ENCODE measurements around the gene DIP2B. TPM values are rescaled to one million over a fixed set of nuclear protein-coding genes. Genes with fewer than 3 reads are reported as not detected.

Gene DIP2B
- total RNA-seq, 2 experiments from 2014 or later, result 29.5 to 30.0 TPM

DNA sequence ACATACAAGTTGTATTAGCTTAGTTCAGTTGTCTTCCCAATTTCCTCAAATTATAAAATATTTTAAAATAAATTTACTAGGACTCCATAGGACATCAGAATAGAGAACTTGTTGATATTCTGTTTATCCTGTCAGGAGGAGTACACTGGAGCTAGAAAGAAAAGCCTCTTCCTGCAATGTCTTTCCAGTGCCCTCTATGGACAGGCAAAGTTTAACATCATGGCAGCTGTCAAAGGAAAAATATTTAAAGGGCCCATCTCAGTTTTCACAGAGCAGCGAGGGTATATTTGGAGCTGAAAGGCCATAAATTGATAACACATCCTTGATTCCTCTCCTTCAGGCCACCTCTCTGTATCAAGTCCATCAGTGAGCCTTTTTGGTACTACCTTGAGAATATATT is 19.0 kb downstream of the DIP2B start:
- TF ChIP-seq, protein P1, sequence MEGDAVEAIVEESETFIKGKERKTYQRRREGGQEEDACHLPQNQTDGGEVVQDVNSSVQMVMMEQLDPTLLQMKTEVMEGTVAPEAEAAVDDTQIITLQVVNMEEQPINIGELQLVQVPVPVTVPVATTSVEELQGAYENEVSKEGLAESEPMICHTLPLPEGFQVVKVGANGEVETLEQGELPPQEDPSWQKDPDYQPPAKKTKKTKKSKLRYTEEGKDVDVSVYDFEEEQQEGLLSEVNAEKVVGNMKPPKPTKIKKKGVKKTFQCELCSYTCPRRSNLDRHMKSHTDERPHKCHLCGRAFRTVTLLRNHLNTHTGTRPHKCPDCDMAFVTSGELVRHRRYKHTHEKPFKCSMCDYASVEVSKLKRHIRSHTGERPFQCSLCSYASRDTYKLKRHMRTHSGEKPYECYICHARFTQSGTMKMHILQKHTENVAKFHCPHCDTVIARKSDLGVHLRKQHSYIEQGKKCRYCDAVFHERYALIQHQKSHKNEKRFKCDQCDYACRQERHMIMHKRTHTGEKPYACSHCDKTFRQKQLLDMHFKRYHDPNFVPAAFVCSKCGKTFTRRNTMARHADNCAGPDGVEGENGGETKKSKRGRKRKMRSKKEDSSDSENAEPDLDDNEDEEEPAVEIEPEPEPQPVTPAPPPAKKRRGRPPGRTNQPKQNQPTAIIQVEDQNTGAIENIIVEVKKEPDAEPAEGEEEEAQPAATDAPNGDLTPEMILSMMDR (IDR thresholded peaks at IDR 0.05), result no peak
- H3K4me3 ChIP-seq (ENCODE audit: low read length), result no peak overlapping the region
- no peaks in the 10 kb centered on the region for H3K27me3 ChIP-seq (ENCODE audit: control insufficient read depth in 1 of 2, insufficient read depth in 2 of 2, low read length in 2 of 2)
- H3K4me1 ChIP-seq (ENCODE audit: insufficient read depth, low read length), result peaks cover 31% of the 10 kb centered on the region
- Mint-ChIP-seq H3K36me3 (ENCODE audit: low read depth) (peaks cover 24% of the 10 kb centered on the region), H3K27ac (peak overlapping the region; percentile 51), H3K4me1 (ENCODE audit: low read depth) (peaks cover 46% of the 10 kb centered on the region), H3K9me3 (no peaks in the 10 kb centered on the region), H3K4me3 (no peak overlapping the region), H3K27me3 (no peaks in the 10 kb centered on the region)
- no peak overlapping the region for H3K27ac ChIP-seq (ENCODE audit: low read depth in 1 of 2, low read length in 2 of 2)
- DNase-seq (no peak), ATAC-seq (ENCODE audit: poor library complexity) (no peak)
- ChIA-PET CTCF (interaction anchor here (0.7 to 1.0 kb wide), 2 partner anchors 9 to 19 kb away, joined by 3 read pairs; partner anchors contain the start of gene DIP2B), POLR2A (interaction anchor here (0.5 kb wide), 1 partner anchor 14 kb away, joined by 3 read pairs; no protein-coding TSS in a partner anchor)
- intact Hi-C loops (cut with DNase I, micrococcal nuclease), result no loop called here
- H3K9me3 ChIP-seq (ENCODE audit: control insufficient read depth in 1 of 2, insufficient read depth in 1 of 2, low read length in 2 of 2), result no peaks in the 10 kb centered on the region
- H3K36me3 ChIP-seq (ENCODE audit: insufficient read depth, low read length), result no peaks in the 10 kb centered on the region

DNA sequence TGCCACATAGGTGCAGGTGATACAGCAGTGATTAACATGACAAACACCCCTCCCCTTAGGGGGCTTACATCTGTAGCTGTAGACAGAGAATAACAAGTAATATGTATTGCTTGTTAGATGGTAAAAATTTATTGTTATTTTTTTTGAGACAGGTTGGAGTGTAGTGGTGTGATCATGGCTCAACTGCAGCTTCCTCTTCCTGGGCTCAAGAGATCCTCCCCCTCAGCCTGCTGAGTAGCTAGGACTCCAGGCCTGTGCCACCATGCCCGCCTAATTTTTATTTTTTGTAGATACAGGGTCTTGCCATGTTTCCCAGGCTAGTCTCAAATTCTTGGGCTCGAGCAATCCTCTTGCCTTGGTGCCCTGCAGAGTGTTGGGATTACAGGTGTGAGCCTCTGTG is 19.8 kb downstream of the DIP2B start:
- Histone ChIP-seq H3K27me3 (ENCODE audit: control insufficient read depth in 1 of 2, insufficient read depth in 2 of 2, low read length in 2 of 2) (no peaks in the 10 kb centered on the region), H3K27ac (ENCODE audit: low read depth in 1 of 2, low read length in 2 of 2) (no peak overlapping the region), H3K9me3 (ENCODE audit: control insufficient read depth in 1 of 2, insufficient read depth in 1 of 2, low read length in 2 of 2) (no peaks in the 10 kb centered on the region), H3K4me3 (ENCODE audit: low read length) (no peak overlapping the region), H3K4me1 (ENCODE audit: insufficient read depth, low read length) (peaks cover 31% of the 10 kb centered on the region), H3K36me3 (ENCODE audit: insufficient read depth, low read length) (no peaks in the 10 kb centered on the region)
- Mint-ChIP-seq H3K36me3 (ENCODE audit: low read depth) (peaks cover 31% of the 10 kb centered on the region), H3K4me1 (ENCODE audit: low read depth) (peaks cover 54% of the 10 kb centered on the region), H3K9me3 (no peaks in the 10 kb centered on the region), H3K4me3 (no peak overlapping the region), H3K27me3 (no peaks in the 10 kb centered on the region), H3K27ac (peak overlapping the region; percentile 51)
- no peak for DNase-seq
- intact Hi-C loops (cut with DNase I, micrococcal nuclease), result no loop called here
- TF ChIP-seq, protein P1 (IDR thresholded peaks at IDR 0.05), result no peak
- CTCF ChIA-PET, result interaction anchor here (0.7 kb wide), 1 partner anchor 20 kb away, joined by 3 read pairs; the partner anchor contains the start of gene DIP2B
- ATAC-seq (ENCODE audit: poor library complexity), result no peak
- POLR2A ChIA-PET, result interaction anchor here (2.1 kb wide), 1 partner anchor 16 kb away, joined by 9 read pairs; no protein-coding TSS in a partner anchor

DNA sequence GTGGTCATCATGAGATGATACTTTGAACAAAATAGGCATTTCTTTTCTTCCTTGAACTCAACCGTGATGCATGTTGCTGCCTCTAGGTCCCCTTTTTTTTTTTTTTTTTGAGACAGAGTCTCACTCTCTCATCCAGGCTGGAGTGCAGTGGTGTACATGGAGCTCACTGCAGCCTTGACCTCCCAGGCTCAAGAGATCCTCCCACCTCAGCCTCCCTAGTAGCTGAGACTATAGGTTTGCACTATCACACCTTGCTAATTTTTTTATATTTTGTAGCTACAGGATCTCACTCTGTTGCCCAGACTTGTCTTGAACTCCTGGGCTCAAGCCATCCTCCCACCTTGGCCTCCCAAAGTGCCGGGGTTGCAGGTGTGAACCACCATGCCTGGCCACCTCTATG is 20.6 kb downstream of the DIP2B start:
- Histone ChIP-seq H3K27ac (ENCODE audit: low read depth in 1 of 2, low read length in 2 of 2) (no peak overlapping the region), H3K27me3 (ENCODE audit: control insufficient read depth in 1 of 2, insufficient read depth in 2 of 2, low read length in 2 of 2) (no peaks in the 10 kb centered on the region), H3K4me1 (ENCODE audit: insufficient read depth, low read length) (peaks cover 27% of the 10 kb centered on the region), H3K36me3 (ENCODE audit: insufficient read depth, low read length) (no peaks in the 10 kb centered on the region), H3K4me3 (ENCODE audit: low read length) (no peak overlapping the region), H3K9me3 (ENCODE audit: control insufficient read depth in 1 of 2, insufficient read depth in 1 of 2, low read length in 2 of 2) (no peaks in the 10 kb centered on the region)
- Mint-ChIP-seq H3K4me1 (ENCODE audit: low read depth) (peaks cover 54% of the 10 kb centered on the region), H3K9me3 (no peaks in the 10 kb centered on the region), H3K27ac (peak overlapping the region; percentile 68), H3K36me3 (ENCODE audit: low read depth) (peaks cover 31% of the 10 kb centered on the region), H3K27me3 (no peaks in the 10 kb centered on the region), H3K4me3 (no peak overlapping the region)
- POLR2A ChIA-PET, result interaction anchor here (0.5 to 2.1 kb wide), 2 partner anchors 17 to 19 kb away, joined by 3 to 9 read pairs; no protein-coding TSS in a partner anchor
- intact Hi-C loops (cut with DNase I, micrococcal nuclease), result no loop called here
- DNase-seq (no peak), ATAC-seq (ENCODE audit: poor library complexity) (no peak)
- CTCF ChIA-PET, result no interaction called here
- TF ChIP-seq, protein P1 (IDR thresholded peaks at IDR 0.05), result no peak

Measured in CD4-positive, alpha-beta T cell (primary cell).